Small intestine (tissue), 7 donors: ENCODE data around the gene ACOT12. TPM values are rescaled to one million over a fixed set of nuclear protein-coding genes. Genes with fewer than 3 reads are reported as not detected.

Experiments used
- DNase-seq, 2 donors: peaks; one replicate each; pipeline versions ENCODE4 v3.0.0 to v3.0.0-alpha.2; 2013
- FAIRE-seq: peaks from 2 replicates; lab custom pipeline; 2012; peaks lifted over from hg19 to GRCh38; lab: Jason Lieb, UNC
- H3K27ac ChIP-seq, 3 donors: one replicate each; pipeline ENCODE4 v1.5.1; 2013; ENCODE audit warnings: low read length in 2 of 3, mild to moderate bottlenecking in 2 of 3, control low read depth in 1 of 3, inconsistent platforms in 1 of 3, low read depth in 1 of 3, moderate library complexity in 1 of 3
- H3K27me3 ChIP-seq, 3 donors: one replicate each; pipeline ENCODE4 v1.6.1; 2013; ENCODE audit warnings: low read length in 3 of 3, inconsistent platforms in 1 of 3; ENCODE audit not compliant: control insufficient read depth in 3 of 3, insufficient read depth in 3 of 3
- H3K36me3 ChIP-seq, 3 donors: one replicate each; pipeline ENCODE4 v1.6.1; 2013; ENCODE audit warnings: low read length in 3 of 3, inconsistent platforms in 1 of 3, low read depth in 1 of 3, mild to moderate bottlenecking in 1 of 3, moderate library complexity in 1 of 3; ENCODE audit not compliant: control insufficient read depth in 3 of 3, insufficient read depth in 2 of 3
- H3K4me1 ChIP-seq, 3 donors: one replicate each; pipeline ENCODE4 v1.6.1; 2013; ENCODE audit warnings: low read length in 2 of 3, inconsistent platforms in 1 of 3, low read depth in 1 of 3, mild to moderate bottlenecking in 1 of 3, moderate library complexity in 1 of 3; ENCODE audit not compliant: control insufficient read depth in 3 of 3, insufficient read depth in 2 of 3
- H3K4me3 ChIP-seq, 3 donors: one replicate each; pipeline ENCODE4 v1.5.1; 2013; ENCODE audit warnings: low read length in 3 of 3, control low read depth in 1 of 3, inconsistent platforms in 1 of 3, low read depth in 1 of 3, mild to moderate bottlenecking in 1 of 3, moderate library complexity in 1 of 3
- H3K9me3 ChIP-seq, 2 donors: one replicate each; pipeline ENCODE4 v1.6.1; 2013; ENCODE audit warnings: low read depth in 1 of 2, low read length in 1 of 2; ENCODE audit not compliant: control insufficient read depth in 2 of 2, insufficient read depth in 1 of 2
- WGBS, 3 donors: extraction: QIAGEN DNeasy Blood & Tissue Kit; methylation state at CpG; one replicate each; pipeline ENCODE4 v1.1.7; 2013; 5-methylcytosine and 5-hydroxymethylcytosine counted together
- polyA plus RNA-seq, 4 donors: library from polyadenylated mRNA; stranded (reverse) in 3 of 4; unstranded in 1 of 4; fragments of 200-250 nt in 3 of 4; fragments of 120-200 nt in 1 of 4; gene quantifications; one replicate each; pipeline versions ENCODE4 v1.2.1 to v1.2.3, GENCODE V29; 2013
- donor health status: healthy with polysubstance abuse.
- donor health status: control.
- donor health status: control.
- donor health status: Bipolar disorder and iron deficiency.
- donor health status: healthy.

ACOT12 gene
- polyA plus RNA-seq, 4 donors: 0.22 to 0.38 (median 0.31) TPM; not detected in 1

DNA sequence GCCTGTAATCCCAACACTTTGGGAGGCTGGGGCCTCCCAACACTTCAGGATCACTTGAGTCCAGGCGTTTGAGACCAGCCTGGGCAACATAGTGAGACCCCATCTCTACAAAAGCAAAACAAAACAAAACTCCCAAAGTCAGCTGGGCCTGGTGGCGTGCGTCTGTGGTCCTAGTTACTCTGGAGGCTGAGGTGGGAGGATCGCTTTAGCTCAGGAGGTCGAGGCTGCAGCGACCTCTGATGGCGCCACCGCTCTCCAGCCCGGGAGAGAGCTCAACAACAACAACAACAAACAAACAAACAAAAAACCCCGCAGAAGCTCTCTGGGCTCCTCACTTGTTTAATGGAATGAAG lies 528 bp downstream of the ACOT12 start:
- Histone ChIP-seq H3K4me1 (peaks cover 0 to 5% (median 0%) of the 10 kb centered on the region in 3 donors), H3K9me3 (peaks cover 0 to 2% of the 10 kb centered on the region in 2 donors), H3K27me3 (peaks cover 0 to 21% (median 5%) of the 10 kb centered on the region in 3 donors), H3K36me3 (no peaks in the 10 kb centered on the region), H3K4me3 (peak overlapping the region in 2 of 3 donors; percentile 26 to 36), H3K27ac (no peak overlapping the region)
- DNase-seq (no peak), FAIRE-seq (no peak)
- WGBS, 3 donors: 31 to 48% (median 31%) methylated on average over 8 to 10 of the region's 10 CpGs

DNA sequence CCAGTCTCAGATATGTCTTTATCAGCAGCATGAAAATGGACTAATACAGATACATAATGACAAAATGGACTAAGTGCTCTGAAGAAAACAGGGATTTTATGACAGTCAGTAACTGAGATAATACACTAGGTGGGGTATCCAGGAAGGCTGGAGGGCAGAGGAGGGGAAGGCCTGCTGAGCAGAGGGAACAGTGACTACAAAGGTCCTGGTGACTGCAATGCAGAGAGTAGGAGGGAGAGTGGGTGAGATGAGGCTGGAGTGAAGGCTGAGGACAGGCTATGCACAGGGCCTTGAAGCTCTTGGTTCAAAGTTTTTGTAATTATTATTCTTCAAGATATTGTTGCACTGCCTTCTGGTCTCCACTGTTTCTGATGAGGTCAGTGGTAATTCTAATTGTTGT lies 4.9 kb downstream of the ACOT12 start:
- DNase-seq (no peak), FAIRE-seq (no peak)
- no peak overlapping the region for H3K4me3 ChIP-seq
- H3K36me3 ChIP-seq: no peaks in the 10 kb centered on the region
- H3K27me3 ChIP-seq: peaks cover 0 to 6% (median 3%) of the 10 kb centered on the region in 3 donors
- no peak overlapping the region for H3K27ac ChIP-seq
- H3K4me1 ChIP-seq: no peaks in the 10 kb centered on the region
- H3K9me3 ChIP-seq: no peaks in the 10 kb centered on the region

DNA sequence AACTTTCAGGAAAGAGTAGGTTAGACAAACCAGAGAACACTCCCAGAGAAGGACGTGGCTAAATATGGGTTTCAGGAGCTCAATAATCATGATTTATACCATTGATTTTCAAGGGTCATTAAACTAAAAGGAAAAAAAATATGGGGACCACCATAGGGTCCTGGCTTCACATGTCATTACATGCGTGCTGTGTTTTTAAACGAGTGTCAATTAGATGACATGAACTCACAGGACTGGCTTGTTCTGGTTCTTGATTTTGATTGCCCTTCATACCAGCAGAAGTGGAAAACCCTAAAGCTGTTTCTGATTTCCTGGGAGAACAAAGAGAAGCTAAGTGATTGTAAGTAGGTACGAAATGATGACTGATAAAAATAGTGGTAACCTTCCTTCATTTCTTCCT lies 5.8 kb downstream of the ACOT12 start:
- DNase-seq (no peak), FAIRE-seq (no peak)
- Histone ChIP-seq H3K27ac (no peak overlapping the region), H3K4me3 (no peak overlapping the region), H3K36me3 (no peaks in the 10 kb centered on the region), H3K9me3 (no peaks in the 10 kb centered on the region), H3K4me1 (no peaks in the 10 kb centered on the region), H3K27me3 (peaks cover 0 to 3% (median under 1%) of the 10 kb centered on the region in 3 donors)
- 86 to 89% (median 88%) methylated on average over 4 of the region's 4 CpGs for WGBS, 3 donors

DNA sequence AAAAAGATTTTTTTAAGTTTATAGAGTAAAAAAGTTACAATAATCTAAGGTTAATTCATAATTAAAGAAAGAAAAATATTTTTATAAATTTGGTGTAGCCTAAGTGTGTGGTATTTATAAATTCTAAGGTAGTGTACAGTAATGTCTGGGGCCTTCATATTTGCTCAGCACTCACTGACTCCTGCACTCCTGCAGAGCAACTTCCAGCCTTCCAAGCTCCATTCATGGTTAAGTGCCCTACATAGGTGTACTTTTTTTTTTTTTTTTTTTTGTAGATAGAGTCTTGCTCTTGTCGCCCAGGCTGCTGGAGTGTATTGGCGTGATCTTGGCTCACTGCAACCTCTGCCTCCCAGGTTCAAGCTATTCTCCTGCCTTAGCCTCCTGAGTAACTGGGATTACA lies 10.1 kb downstream of the ACOT12 start:
- FAIRE-seq: no peak

DNA sequence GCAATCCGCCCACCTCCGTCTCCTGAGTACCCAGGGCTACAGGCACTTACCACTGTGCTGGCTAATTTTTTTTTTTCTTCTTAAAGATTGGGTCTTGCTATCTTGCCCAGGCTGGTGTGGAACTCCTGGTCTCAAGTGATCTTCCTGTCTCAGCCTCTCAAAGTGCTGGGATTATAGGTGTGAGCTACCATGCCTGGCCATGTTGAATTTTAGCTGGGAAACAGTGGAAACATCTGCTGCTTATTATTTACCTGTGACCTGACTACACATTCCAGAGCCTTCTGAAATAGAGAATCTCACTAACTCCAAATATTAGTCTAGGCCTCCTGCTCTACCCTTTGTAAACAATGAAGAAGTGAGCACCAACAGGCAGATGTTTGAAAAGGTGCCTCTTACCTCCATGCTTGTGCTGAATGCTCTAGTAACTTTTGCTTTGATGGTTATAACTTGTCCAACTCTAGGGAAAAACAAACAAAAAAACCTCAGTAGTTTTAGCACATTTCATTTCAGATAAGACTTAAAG lies 22.5 kb downstream of the ACOT12 start:
- no peaks in the 10 kb centered on the region for H3K4me1 ChIP-seq
- H3K27me3 ChIP-seq: peaks cover 0 to 3% (median 0%) of the 10 kb centered on the region in 3 donors
- no peaks in the 10 kb centered on the region for H3K36me3 ChIP-seq
- H3K9me3 ChIP-seq: peaks cover 0 to 4% of the 10 kb centered on the region in 2 donors
- DNase-seq: no peak
- WGBS, 3 donors: 92 to 98% (median 93%) methylated on average over 2 of the region's 2 CpGs
- H3K27ac ChIP-seq: no peak overlapping the region
- FAIRE-seq: no peak
- no peak overlapping the region for H3K4me3 ChIP-seq

More for the DNA sequence above, 10.1 kb downstream of the ACOT12 start:
- H3K4me3 ChIP-seq: no peak overlapping the region
- no peaks in the 10 kb centered on the region for H3K27me3 ChIP-seq
- no peak overlapping the region for H3K27ac ChIP-seq
- H3K9me3 ChIP-seq: no peaks in the 10 kb centered on the region
- no peak for DNase-seq
- H3K36me3 ChIP-seq: no peaks in the 10 kb centered on the region
- WGBS, 3 donors: 87 to 100% (median 88%) methylated on average over 2 of the region's 2 CpGs
- H3K4me1 ChIP-seq: no peaks in the 10 kb centered on the region

DNA sequence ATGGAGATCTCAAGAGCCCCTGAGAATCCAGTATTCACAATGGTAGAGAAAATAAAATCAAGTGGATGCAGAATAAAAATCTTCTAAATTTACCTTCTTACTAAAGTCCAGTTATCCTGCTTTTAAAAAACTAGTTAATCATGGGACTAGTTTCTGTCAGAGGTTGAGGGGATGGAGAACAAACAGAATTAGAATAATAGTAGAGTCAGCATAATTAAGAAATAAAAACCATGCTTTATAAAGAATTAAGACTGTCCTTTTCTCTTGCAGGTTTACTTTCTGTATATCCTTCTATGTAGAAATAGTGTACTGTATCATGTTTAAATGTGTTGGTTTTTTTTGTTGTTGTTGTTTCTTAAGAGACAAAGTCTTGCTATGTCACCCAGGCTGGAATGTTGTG lies 23.0 kb downstream of the ACOT12 start:
- FAIRE-seq (no peak), DNase-seq (no peak)
- no peak overlapping the region for H3K27ac ChIP-seq
- H3K9me3 ChIP-seq: peaks cover 0 to 4% of the 10 kb centered on the region in 2 donors
- no peak overlapping the region for H3K4me3 ChIP-seq
- peaks cover 0 to 3% (median 0%) of the 10 kb centered on the region in 3 donors for H3K27me3 ChIP-seq
- no peaks in the 10 kb centered on the region for H3K4me1 ChIP-seq
- no peaks in the 10 kb centered on the region for H3K36me3 ChIP-seq

DNA sequence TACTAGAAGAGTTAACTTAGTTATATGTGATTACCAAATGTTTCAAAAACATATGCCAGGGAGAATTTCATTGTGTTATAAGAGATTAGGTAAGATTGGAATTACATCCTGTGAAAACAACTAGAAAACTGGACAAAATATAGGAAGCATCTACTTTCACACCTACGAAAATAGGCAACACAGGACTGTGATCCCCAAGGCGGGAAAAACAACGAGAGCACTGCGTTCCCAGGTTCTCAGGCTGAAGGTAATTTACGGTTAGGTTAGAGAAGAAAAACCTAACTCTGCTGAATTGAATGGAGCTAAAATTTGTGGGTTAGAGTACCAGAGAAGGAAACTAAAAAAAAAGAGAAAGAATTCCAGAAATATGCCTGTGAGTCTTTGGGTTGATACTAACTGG lies 28.4 kb downstream of the ACOT12 start:
- WGBS, 3 donors: 90 to 94% (median 94%) methylated on average over 5 of the region's 5 CpGs
- FAIRE-seq: no peak
- H3K27ac ChIP-seq: no peak overlapping the region

DNA sequence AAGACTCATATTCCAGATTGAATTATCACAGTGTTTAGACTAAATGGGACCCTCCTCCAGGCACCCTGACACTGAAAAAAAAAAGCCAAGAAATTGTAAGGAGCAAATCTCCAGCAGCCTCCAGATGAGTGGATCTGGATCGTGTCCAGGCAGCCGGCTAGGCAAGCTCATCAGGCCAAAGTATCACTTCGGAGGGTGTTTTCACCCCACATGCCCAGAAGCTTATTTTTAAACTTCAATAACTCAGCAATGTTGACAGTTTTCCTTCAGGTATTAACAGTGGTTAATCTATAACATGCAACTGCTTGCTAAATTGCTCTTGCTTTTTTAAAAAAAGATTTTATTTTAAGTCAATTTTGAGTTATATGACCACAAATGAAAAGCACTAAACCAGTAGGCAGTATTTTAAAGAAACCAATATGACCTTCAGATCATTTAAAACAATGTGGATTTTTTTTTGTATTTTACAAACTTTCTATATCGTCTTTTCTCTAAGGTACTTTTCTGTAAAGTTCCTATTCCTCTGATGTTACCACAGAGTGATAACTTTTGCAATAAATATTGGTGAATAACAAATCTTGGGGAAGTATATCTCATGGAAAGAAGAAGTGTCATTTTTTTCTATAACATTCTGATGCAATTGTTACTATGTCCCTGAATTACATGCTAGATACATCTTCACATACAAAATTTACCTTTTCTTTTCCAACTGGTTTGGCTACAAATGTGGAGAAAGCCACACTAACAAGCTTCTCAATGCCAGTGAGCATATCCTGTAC lies 30.7 kb downstream of the ACOT12 start:
- H3K36me3 ChIP-seq: no peaks in the 10 kb centered on the region
- 13 to 49% (median 28%) methylated on average over 4 of the region's 4 CpGs for WGBS, 3 donors
- no peak overlapping the region for H3K4me3 ChIP-seq
- peaks cover 0 to 23% (median 2%) of the 10 kb centered on the region in 3 donors for H3K4me1 ChIP-seq
- H3K27me3 ChIP-seq: no peaks in the 10 kb centered on the region
- DNase-seq (peak; percentile 44 to 60), FAIRE-seq (no peak)
- H3K9me3 ChIP-seq: no peaks in the 10 kb centered on the region
- peak overlapping the region in 1 of 3 donors; percentile 61 for H3K27ac ChIP-seq

More for the DNA sequence above, 28.4 kb downstream of the ACOT12 start:
- H3K36me3 ChIP-seq: no peaks in the 10 kb centered on the region
- no peaks in the 10 kb centered on the region for H3K9me3 ChIP-seq
- H3K4me1 ChIP-seq: peaks cover 0 to 18% (median 2%) of the 10 kb centered on the region in 3 donors
- DNase-seq: no peak
- no peaks in the 10 kb centered on the region for H3K27me3 ChIP-seq
- no peak overlapping the region for H3K4me3 ChIP-seq
